Spleen (tissue), 11 donors: ENCODE measurements around the gene SRSF5. TPM values are rescaled to one million over a fixed set of nuclear protein-coding genes. Genes with fewer than 3 reads are reported as not detected.

Experiments used
- DNase-seq: peaks from one replicate; pipeline ENCODE4 v3.0.0-alpha.2; 2020
- H3K27ac ChIP-seq, 8 donors: fragments of 200-600 bp; sonication (generic) in 7 of 8; 1 replicate in 4 of 8; 2 replicates in 4 of 8; pipeline versions ENCODE4 v1.5.0 to v1.8.0; 2016 to 2021; ENCODE audit warnings: inconsistent platforms in 4 of 8, mild to moderate bottlenecking in 4 of 8, moderate library complexity in 1 of 8
- H3K27me3 ChIP-seq, 7 donors: fragments of 200-600 bp; sonication (generic) in 6 of 7; replicated peaks in 1 of 7; 1 replicate in 4 of 7; 2 replicates in 3 of 7; pipeline versions ENCODE4 v1.5.0 to v1.8.0; 2016 to 2021; ENCODE audit warnings: inconsistent platforms in 3 of 7, mild to moderate bottlenecking in 1 of 7
- H3K36me3 ChIP-seq, 6 donors: fragments of 200-600 bp; sonication (generic) in 5 of 6; 1 replicate in 4 of 6; 2 replicates in 2 of 6; pipeline versions ENCODE4 v1.5.0 to v1.8.0; 2016 to 2021; ENCODE audit warnings: inconsistent platforms in 2 of 6
- H3K4me1 ChIP-seq, 6 donors: fragments of 200-600 bp; sonication (generic) in 5 of 6; 1 replicate in 3 of 6; 2 replicates in 3 of 6; pipeline versions ENCODE4 v1.5.0 to v1.8.0; 2016 to 2021; ENCODE audit warnings: inconsistent platforms in 3 of 6
- H3K4me3 ChIP-seq, 8 donors: fragments of 200-600 bp; sonication (generic) in 7 of 8; 1 replicate in 4 of 8; 2 replicates in 4 of 8; pipeline versions ENCODE4 v1.5.0 to v1.8.0; 2016 to 2021; ENCODE audit warnings: inconsistent platforms in 4 of 8, mild to moderate bottlenecking in 4 of 8, moderate library complexity in 2 of 8
- H3K9me3 ChIP-seq, 8 donors: fragments of 200-600 bp; sonication (generic) in 7 of 8; 1 replicate in 4 of 8; 2 replicates in 4 of 8; pipeline versions ENCODE4 v1.5.0 to v1.8.0; 2016 to 2021; ENCODE audit warnings: inconsistent platforms in 4 of 8
- POLR2A ChIP-seq, 3 donors: fragments of 450-650 bp; IDR thresholded peaks; one replicate each; pipeline ENCODE4 v1.5.1; 2017; ENCODE audit warnings: antibody characterized with exemption in 3 of 3, mild to moderate bottlenecking in 1 of 3
- POLR2AphosphoS5 ChIP-seq, 3 donors: sonication (generic); formaldehyde crosslinking; IDR thresholded peaks; one replicate each; pipeline ENCODE4 v1.5.1; 2017; ENCODE audit warnings: antibody characterized with exemption in 3 of 3
- WGBS, 5 donors: extraction: QIAGEN DNeasy Blood & Tissue Kit in 3 of 5; methylation state at CpG; one replicate each; pipeline versions ENCODE4 v1.1.5 to v1.1.7; 2013 to 2018; 5-methylcytosine and 5-hydroxymethylcytosine counted together
- intact Hi-C: fragments of 100-400 bp; cut with DNase I; formaldehyde crosslinking; loops from one replicate; pipeline ENCODE4 v1.15.0; 2023; ENCODE audit warnings: low total_unique reads
- polyA plus RNA-seq, 3 donors: library from polyadenylated mRNA; stranded (reverse); fragments of 200-250 nt; gene quantifications; one replicate each; pipeline ENCODE4 v1.2.1, GENCODE V29; 2013
- total RNA-seq, 7 donors: library from RNA; depleted of rRNA in 3 of 7; stranded (reverse); fragments of >200 nt in 3 of 7; fragmentation: NEBNext Ultra II Directional in 4 of 7; extraction: Animal tissue kit (Norgen Biotek cat#: 25700) in 4 of 7; gene quantifications; one replicate each; pipeline versions ENCODE4 v1.1.0 to v1.2.1, GENCODE V29; 2016 to 2021
- TF ChIP-seq, protein P1 (sequence below), 11 experiments: fragments of 200-600 bp in 7 of 11; fragments of 450-650 bp in 4 of 11; sonication (generic) in 4 of 11; IDR thresholded peaks in 8 of 11; conservative IDR thresholded peaks in 3 of 11; 1 replicate in 7 of 11; 2 replicates in 4 of 11; pipeline versions ENCODE4 v1.4.0 to v1.8.0; 2016 to 2021; ENCODE audit warnings: antibody characterized with exemption in 11 of 11, inconsistent platforms in 4 of 11, mild to moderate bottlenecking in 1 of 11
- donor health status: healthy with polysubstance abuse.
- donor health status: DM: no; HTN: no; CAD: no; lungs with moderate emphysema.
- donor health status: DM: no; HTN: no; CAD: no.
- donor health status: Bipolar disorder and iron deficiency.
- donor health status: healthy.
- donor health status: DM: no; HTN: no; CAD: no.
- donor health status: DM: yes; HTN: yes; CAD: no.

Gene SRSF5
- total and polyA plus RNA-seq, 10 donors = 366 to 612 (median 483) TPM

DNA sequence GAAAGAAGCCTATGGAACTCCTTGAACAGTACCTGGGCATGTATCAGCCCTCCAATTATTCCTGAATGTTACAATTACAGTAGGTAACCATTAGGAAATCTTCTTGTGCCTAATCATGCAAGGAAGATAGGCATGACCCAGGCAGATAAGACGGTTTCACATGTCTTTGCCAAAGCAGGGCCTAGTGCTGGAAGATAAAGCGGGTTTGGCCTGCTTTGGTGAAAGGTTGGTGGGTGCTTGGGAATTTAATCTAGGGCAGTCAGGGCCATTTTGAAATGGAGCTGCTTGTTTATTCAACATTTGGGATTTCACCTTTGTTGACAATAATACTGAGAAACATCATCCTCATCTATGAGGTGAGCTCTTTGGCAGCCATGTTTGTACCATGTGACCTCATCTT is 12.5 kb upstream of the SRSF5 start:
- DNase-seq = no peak
- Histone ChIP-seq H3K4me3 (no peak overlapping the region), H3K9me3 (no peaks in the 10 kb centered on the region), H3K4me1 (peaks cover 2 to 21% (median 10%) of the 10 kb centered on the region in 6 donors), H3K36me3 (no peaks in the 10 kb centered on the region), H3K27ac (no peak overlapping the region), H3K27me3 (no peaks in the 10 kb centered on the region)
- intact Hi-C loops = no loop called here
- 73 to 97% (median 94%) methylated on average over 2 of the region's 2 CpGs for WGBS, 5 donors
- TF ChIP-seq POLR2AphosphoS5 (IDR thresholded peaks at IDR 0.05) (no peak), POLR2A (IDR thresholded peaks at IDR 0.05) (no peak)
- TF ChIP-seq, protein P1, sequence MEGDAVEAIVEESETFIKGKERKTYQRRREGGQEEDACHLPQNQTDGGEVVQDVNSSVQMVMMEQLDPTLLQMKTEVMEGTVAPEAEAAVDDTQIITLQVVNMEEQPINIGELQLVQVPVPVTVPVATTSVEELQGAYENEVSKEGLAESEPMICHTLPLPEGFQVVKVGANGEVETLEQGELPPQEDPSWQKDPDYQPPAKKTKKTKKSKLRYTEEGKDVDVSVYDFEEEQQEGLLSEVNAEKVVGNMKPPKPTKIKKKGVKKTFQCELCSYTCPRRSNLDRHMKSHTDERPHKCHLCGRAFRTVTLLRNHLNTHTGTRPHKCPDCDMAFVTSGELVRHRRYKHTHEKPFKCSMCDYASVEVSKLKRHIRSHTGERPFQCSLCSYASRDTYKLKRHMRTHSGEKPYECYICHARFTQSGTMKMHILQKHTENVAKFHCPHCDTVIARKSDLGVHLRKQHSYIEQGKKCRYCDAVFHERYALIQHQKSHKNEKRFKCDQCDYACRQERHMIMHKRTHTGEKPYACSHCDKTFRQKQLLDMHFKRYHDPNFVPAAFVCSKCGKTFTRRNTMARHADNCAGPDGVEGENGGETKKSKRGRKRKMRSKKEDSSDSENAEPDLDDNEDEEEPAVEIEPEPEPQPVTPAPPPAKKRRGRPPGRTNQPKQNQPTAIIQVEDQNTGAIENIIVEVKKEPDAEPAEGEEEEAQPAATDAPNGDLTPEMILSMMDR (IDR thresholded peaks at IDR 0.05 in 8 of 11, conservative IDR thresholded peaks at IDR 0.05 in 3 of 11) = no peak

GRCh38 chr14:69755296-69755695 is 11.6 kb upstream of the SRSF5 start:
- H3K36me3 ChIP-seq = no peaks in the 10 kb centered on the region
- TF ChIP-seq, protein P1 (IDR thresholded peaks at IDR 0.05 in 8 of 11, conservative IDR thresholded peaks at IDR 0.05 in 3 of 11) = no peak
- TF ChIP-seq POLR2A (IDR thresholded peaks at IDR 0.05) (no peak), POLR2AphosphoS5 (IDR thresholded peaks at IDR 0.05) (no peak)
- peaks cover 2 to 24% (median 10%) of the 10 kb centered on the region in 6 donors for H3K4me1 ChIP-seq
- no peaks in the 10 kb centered on the region for H3K27me3 ChIP-seq
- no peak for DNase-seq
- H3K4me3 ChIP-seq = no peak overlapping the region
- peak overlapping the region; percentile 47 to 81 (median 66) for H3K27ac ChIP-seq
- no peaks in the 10 kb centered on the region for H3K9me3 ChIP-seq
- intact Hi-C loops = no loop called here

DNA sequence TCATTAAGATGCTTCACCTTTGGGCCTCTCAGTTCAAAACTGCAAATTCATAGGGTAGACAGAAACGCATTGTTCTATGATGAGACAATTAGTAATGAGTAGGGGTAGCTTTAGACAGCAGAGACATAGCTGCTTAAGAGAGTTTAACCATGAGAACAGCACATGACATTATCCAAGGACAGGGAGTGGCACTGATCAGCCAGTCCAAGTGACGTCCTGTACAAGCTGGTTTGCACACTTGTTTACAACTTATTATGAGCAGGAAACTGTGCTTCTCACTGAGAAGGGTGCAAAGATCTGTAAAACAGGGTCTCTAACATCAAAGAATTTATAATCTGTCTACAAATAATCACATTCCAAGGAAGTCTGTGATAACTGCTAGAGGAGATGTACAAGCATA is 11.2 kb upstream of the SRSF5 start:
- Histone ChIP-seq H3K27me3 (no peaks in the 10 kb centered on the region), H3K9me3 (no peaks in the 10 kb centered on the region), H3K4me1 (peaks cover 2 to 29% (median 10%) of the 10 kb centered on the region in 6 donors), H3K4me3 (no peak overlapping the region), H3K27ac (peak overlapping the region; percentile 47 to 81 (median 66)), H3K36me3 (no peaks in the 10 kb centered on the region)
- no peak for DNase-seq
- intact Hi-C loops = no loop called here
- TF ChIP-seq, protein P1 (IDR thresholded peaks at IDR 0.05 in 8 of 11, conservative IDR thresholded peaks at IDR 0.05 in 3 of 11) = no peak
- TF ChIP-seq POLR2A (IDR thresholded peaks at IDR 0.05) (no peak), POLR2AphosphoS5 (IDR thresholded peaks at IDR 0.05) (peak in 1 of 3 donors; percentile 31)
- WGBS, 5 donors = 50 to 82% (median 70%) methylated on average over 2 of the region's 2 CpGs

DNA sequence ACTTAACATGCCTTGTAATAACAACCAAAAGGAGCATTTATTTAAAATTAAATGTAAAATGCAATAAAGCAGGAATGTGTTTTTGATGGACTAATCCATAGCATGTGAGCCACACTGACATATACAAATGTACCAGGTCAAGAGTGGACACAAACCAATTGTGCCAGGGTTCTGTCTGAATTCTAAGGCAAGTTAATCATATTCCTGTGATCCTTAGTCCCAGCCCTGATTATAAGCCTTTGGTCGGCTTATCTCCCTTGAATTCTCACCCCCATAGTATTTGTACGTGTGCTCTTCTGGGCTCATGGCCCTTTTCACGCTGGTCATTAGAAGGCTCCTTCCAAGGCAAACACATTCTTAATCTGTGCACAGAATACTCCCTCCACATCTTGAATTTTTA is 10.6 kb upstream of the SRSF5 start:
- no peaks in the 10 kb centered on the region for H3K9me3 ChIP-seq
- 80 to 96% (median 91%) methylated on average over 3 of the region's 3 CpGs for WGBS, 5 donors
- TF ChIP-seq POLR2A (IDR thresholded peaks at IDR 0.05) (no peak), POLR2AphosphoS5 (IDR thresholded peaks at IDR 0.05) (no peak)
- TF ChIP-seq, protein P1 (IDR thresholded peaks at IDR 0.05 in 8 of 11, conservative IDR thresholded peaks at IDR 0.05 in 3 of 11) = no peak
- DNase-seq = no peak
- peaks cover 2 to 33% (median 10%) of the 10 kb centered on the region in 6 donors for H3K4me1 ChIP-seq
- H3K36me3 ChIP-seq = no peaks in the 10 kb centered on the region
- intact Hi-C loops = no loop called here
- peak overlapping the region in 7 of 8 donors; percentile 47 to 81 (median 69) for H3K27ac ChIP-seq
- no peak overlapping the region for H3K4me3 ChIP-seq
- H3K27me3 ChIP-seq = no peaks in the 10 kb centered on the region
